HG03039 (cell line): Measurements from ENCODE around the gene ERRFI1.
"Not testable (repeated sequence)": the region's sequence is repeated elsewhere in the genome, so short reads cannot be mapped to it uniquely, and the experiment has no call there.

ENCODE experiments used
- ATAC-seq: cut with Tn5 transposase; IDR thresholded peaks from one replicate; pipeline ENCODE4 v1.9.1; 2021; ENCODE audit warnings: mild to moderate bottlenecking, moderate library complexity; ENCODE audit not compliant: unreplicated experiment

The ERRFI1 gene, protein sequence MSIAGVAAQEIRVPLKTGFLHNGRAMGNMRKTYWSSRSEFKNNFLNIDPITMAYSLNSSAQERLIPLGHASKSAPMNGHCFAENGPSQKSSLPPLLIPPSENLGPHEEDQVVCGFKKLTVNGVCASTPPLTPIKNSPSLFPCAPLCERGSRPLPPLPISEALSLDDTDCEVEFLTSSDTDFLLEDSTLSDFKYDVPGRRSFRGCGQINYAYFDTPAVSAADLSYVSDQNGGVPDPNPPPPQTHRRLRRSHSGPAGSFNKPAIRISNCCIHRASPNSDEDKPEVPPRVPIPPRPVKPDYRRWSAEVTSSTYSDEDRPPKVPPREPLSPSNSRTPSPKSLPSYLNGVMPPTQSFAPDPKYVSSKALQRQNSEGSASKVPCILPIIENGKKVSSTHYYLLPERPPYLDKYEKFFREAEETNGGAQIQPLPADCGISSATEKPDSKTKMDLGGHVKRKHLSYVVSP

GRCh38 chr1:8026153-8026975 lies at the start of gene ERRFI1:
ERRFI1 (minus strand) TSS chr1:8026309; CDS start chr1:8015619, 10,690 bp downstream.
- ATAC-seq, result peak; percentile 60

GRCh38 chr1:8075511-8076051 lies 49.5 kb upstream of the ERRFI1 start:
- no peak for ATAC-seq

DNA sequence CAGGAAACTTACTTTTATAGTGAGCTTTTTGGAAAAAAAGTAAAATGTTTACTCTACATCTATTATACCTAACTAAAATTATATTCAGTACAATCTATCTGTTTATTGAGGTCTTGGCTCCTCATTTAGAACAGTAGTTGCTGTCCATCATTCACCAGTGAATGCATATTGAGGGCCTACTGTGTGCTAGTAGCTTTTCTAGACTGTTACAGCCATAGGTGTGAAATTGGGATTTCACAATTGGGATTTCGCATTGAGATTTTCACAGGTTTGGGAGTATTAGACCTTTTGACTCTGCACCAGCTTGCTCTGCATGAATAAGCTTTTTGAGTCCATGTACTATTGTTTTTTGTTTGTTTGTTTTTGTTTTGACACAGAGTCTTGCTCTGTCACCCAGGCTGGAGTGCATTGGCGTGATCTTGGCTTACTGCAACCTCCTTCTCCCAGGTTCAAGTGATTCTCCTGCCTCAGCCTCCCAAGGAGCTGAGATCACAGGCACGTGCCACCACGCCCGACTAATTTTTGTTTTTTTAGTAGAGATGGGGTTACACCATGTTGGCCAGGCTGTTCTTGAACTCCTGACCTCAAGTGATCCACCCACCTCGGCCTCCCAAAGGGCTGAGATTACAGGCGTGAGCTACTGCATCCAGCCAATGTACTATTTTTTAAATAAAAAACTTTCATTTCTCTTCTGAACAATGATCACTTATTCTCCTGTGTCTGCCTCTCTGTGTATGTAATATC lies 47.2 kb upstream of the ERRFI1 start:
- no peak for ATAC-seq

DNA sequence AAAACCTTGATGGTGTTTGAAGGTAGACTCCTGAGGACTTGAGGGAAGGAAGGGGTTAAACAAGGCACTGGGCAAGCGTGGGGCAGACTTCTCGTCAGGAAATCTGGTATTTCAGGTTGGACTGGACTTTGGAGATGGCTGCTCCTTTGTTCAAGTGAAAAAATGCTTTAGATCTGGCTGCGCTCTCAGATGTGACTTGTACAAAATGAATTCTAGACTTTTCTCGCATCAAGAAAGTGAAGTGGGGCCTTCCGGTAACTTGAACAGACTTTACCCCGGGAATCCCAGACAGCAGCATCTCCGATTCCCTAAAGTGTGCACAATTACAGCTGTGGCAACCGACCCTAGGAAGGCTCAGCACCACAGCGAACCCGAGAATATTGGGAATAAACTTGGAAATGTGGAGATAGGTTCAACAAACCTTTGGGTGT lies 44.3 kb upstream of the ERRFI1 start:
- ATAC-seq, result no peak

GRCh38 chr1:8069614-8070320 lies 43.7 kb upstream of the ERRFI1 start:
- not testable (repeated sequence) for ATAC-seq

GRCh38 chr1:8065369-8065768 lies 39.3 kb upstream of the ERRFI1 start:
- no peak for ATAC-seq

GRCh38 chr1:8063298-8064036 lies 37.4 kb upstream of the ERRFI1 start:
- ATAC-seq, result no peak

DNA sequence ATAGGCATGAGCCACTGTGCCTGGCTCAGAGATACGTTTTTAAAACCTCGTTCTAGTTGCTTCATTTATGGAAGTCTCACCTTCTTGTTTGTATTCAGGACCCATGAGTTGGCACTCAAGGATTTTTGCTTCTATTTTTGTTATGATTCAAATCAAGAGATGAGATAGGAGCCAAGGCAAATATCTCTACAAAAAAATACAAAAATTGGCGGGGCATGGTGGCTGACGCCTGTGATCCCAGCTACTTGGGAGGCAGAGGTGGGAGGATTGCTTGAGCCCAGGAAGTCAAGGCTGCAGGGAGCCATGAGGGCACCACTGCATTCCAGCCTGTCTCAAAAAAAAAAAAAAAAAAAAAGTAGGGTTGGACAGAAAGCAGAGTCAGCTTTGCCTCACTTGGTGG lies 36.8 kb upstream of the ERRFI1 start:
- no peak for ATAC-seq

DNA sequence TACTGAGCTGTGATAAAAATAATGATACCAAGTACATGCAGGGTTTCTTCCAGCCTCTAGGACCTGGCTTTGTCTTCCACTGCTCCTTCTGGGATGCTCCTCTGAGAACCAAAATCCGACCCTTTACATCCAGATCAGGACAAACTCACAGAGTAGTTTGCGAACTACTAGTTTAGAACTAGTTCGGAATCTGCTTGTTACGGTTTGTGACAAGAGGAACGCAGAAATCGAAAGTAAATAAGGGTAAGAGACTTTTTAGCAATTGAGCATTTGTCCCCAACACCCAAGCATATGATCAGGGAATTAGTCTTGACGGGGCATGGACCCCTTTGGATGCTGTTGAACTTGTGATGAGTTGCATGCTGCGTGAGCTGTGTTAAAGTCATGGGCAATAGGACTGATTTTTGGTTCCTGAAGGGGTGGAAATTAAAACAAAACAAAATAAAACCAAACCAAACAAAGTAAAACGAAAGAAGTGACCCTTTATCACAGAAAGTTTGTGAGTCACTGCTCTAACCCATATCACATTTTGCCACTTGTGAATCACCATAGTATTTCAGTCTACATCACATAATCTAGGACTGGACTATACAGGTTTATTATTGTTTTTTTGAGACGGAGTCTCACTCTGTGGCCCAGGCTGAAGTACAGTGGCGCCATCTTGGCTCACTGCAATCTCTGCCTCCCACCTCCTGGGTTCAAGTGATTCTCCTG lies 35.7 kb upstream of the ERRFI1 start:
- no peak for ATAC-seq

- ATAC-seq, result no peak
These were observed 35.1 kb upstream of the ERRFI1 start for GRCh38 chr1:8061210-8061609.

DNA sequence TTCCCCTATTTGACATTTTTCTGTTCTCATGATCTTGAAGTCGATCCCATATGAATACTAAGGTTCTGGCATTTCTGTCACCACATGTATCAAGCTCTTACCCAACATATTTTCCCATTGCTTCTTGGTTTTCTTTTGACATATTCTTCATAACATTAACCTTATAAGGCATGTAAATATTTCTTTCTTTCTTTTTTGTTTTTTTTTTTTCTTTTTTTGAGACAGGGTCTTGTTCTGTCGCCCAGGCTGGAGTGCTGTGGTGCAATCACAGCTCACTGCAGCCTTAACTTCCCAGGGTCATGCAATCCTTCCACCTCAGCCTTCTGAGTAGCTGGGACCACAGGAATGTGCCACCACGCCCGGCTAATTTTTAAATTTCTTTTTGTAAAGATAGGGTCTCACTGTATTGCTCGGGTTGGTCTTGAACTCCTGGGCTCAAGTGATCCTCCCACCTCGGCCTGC lies 33.1 kb upstream of the ERRFI1 start:
- no peak for ATAC-seq

DNA sequence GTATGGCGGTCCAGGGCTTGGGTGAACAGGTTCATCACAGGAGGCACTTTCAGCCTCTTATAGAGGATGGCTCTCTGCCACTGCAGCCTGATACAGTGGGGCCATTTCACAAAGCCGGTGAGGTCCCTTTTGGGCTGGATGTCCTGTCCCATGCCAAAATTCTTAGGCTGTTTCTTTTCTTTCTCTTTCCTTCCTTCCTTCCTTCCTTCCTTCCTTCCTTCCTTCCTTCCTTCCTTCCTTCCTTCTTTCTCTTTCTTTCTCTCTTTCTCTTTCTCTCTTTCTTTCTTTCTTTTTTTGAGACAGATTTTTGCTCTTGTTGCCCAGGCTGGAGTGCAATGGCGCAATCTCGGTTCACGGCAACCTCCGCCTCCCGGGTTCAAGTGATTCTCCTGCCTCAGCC lies 31.7 kb upstream of the ERRFI1 start:
- ATAC-seq, result not testable (repeated sequence)

DNA sequence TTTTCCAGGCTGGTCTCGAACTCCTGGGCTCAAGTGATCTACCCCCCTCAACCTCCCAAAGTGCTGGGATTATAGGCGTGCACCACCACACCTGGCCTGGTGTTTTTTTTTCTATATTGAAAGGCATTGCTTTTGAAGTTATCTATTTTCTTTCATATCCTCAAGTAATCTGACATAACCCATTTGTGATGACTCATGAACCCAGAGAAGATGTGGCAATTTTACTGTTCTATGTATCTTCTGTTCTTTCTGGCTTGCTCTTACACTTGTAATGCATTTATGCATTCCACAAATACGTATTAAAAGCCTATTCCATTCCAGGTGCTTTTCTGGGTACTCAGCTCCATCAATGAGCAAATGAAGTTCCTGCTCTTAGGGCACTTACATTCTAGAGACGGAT lies 29.9 kb upstream of the ERRFI1 start:
- no peak for ATAC-seq

GRCh38 chr1:8053878-8054567 lies 27.9 kb upstream of the ERRFI1 start:
- ATAC-seq, result no peak

DNA sequence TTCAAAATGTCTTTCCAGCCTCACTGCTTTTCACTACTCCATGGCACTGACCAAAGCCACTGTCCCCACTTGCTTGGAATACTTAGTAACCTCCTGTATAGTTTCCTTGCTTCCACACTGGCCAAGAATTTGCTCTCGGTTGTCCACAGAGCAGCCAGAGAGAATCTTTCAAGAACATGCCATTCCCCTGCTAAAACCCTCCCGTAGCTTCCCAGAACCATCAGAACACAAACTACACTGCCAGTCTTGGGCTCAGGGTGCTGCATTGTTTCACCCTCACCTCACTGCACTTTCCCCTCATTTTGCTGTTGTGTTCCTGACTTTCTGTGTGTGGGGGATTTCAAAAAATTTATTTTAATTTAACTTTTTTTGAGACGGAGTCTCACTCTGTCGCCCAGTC lies 25.5 kb upstream of the ERRFI1 start:
- ATAC-seq, result no peak

DNA sequence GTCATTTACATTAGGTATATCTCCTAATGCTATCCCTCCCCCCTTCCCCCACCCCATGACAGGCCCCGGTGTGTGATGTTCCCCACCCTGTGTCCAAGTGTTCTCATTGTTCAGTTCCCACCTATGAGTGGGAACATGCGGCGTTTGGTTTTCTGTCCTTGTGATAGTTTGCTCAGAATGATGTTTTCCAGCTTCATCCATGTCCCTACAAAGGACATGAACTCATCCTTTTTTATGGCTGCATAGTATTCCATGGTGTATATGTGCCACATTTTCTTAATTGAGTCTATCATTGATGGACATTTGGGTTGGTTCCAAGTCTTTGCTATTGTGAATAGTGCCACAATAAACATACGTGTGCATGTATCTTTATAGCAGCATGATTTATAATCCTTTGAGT lies 23.1 kb upstream of the ERRFI1 start:
- ATAC-seq, result not testable (repeated sequence)

DNA sequence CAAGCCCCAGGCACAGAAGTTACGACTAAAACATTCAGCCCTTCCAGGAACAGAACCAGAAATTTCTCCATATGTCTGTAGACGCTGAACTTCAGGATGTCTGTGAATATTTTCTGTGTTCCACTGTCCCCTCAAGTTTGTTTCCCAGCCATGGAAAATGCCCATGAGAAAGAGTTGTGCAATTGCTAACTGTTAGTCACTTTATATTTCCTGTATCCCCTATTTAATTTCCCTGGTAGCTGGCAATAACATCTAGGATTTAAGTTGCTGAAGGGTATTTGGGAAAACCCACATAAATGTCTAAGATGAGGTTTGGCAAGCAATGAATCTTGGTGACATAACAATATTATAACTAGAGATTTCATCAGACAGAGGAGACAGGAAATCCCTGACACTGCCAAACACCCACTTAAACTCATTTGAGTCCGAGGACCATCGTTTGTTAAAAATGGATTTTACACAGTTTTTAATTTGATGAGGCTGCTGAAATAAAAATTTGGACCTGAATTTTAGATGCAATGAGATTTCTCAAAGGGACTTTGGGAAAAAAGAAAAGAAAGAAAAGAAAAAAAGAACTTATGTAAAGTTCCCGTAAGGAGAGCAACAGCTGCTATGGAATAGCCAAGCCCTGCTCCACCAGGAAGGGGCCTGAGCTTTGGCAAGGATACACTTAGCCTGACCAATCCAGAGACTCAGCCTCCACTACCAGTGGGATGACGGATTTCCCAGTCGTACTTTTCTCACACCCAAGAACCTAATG lies 21.8 kb upstream of the ERRFI1 start:
- ATAC-seq, result no peak

- ATAC-seq, result no peak
These were observed 21.0 kb upstream of the ERRFI1 start for GRCh38 chr1:8047112-8047511.
